HG02943 (cell line): Measurements from ENCODE around the gene HOXA4.

ENCODE experiments used
- ATAC-seq: cut with Tn5 transposase; IDR thresholded peaks from one replicate; pipeline ENCODE4 v1.9.1; 2021; ENCODE audit warnings: mild to moderate bottlenecking, low read depth, moderate library complexity; ENCODE audit not compliant: unreplicated experiment

Gene HOXA4

DNA sequence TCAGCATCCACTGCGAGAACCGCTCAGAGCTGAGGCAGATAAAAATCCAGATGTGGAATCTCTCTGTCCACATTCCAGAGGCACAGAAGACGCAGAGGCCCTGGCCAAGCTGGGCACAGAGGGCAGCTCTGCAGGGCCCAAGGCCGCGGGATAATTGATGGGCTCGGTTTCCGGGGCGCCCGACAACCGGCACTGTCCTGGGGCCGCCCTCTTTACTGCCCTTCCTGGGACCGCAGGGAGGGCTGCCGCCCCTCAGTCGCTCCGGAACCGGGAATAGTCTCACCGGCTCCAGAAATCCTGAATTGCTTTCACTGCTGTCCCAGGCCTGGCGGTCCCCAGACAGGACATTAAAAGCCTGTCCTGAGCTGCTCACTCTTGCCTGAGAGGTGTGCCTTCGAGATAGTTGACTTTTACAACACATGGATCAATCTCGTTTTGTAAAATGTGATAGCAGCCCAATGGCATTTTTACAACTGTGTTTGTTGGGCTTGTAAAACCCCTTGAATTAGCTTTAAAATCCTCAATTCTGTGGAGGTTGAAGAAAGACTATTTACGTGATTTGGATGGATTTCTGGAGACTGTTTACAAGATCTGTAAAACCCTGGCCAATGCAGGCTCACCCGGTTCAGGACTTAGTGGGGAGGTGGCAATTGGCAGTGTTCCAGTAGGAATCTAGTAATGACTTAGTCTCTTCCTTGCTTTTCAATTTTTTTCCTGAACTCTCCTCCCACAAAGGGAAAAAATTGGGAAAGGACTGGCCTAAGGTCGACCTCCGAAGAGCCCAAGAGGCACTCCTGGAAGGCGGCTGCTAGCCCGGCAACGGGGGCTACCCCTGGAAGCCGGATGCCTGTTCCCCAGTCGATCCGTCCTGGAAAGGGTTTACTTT is 18.4 kb upstream of the HOXA4 start:
- ATAC-seq = no peak

DNA sequence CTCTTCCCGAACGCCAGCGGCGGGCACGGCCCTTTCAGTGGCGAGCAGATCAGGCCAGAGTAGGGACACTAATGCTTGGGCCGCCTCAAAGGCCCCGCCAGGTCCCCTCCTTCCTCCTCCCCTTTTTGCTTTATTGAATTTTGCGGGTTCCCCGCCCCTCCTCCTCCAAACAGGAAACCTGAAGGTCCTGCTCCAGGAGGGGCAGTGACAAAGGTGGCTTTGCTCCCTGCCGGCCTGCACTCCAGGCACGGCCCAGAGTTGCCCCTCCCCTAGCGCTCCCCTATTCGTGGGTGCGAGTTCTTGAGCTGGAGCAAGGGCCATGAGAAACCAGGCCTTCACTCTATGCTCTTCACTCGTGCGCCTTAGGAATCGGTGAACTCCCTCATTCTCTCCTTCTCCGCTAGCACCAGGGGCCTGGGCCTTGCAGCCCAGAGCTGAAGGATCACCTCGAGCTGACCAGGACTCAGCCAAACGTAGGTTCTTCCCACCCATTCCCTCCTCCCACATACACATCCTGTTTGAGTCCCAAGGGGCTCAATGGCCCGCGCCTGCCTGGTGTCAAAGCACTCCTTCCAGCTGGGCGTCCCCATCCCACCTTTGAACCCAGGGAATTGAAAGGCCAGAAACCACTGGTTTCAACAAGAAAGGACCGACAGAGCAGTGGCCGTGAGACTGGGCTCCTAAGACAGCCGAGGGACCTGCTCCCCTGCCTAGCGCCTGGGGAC is 17.6 kb upstream of the HOXA4 start:
- no peak for ATAC-seq

DNA sequence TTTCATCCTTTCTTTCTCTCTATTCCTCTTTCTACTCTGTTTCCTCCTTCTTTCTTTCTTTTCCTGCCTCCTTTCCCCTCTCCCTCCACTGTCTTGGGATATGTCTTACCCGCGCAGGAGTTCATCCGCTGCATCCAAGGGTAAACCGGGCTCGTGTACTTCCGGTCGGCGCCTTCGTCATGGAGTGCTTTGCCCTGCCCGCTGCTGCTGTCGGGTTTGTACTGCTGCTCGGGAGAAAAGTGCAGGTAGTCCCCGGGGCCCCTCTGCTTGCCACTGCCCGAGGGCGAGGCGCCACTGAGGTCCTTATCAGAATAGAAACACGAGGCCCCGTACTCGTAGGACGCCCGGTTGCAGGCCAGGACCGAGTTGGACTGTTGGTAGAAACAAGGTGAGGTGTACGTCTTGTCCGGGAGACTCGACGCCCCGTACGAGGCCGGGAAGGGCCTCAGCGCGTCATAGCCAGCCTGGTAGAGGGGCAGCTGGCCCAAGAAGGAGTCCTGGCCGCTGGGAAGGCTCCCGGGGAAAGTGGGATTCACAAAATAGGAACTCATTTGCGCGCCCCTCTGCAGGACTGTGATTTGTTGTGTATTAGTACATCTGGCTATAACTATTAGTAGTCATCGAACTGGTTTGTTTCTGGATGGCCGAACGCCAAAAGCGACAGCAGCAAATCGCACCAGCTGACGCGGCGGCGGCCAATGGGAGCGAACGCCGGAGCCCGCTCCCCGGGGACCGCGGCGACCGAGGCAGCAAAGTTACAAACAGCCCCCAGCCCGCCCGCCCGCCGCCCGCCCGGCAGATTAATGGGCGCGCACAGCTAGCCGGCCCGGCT is 16.9 kb upstream of the HOXA4 start, which contains the start of gene HOXA6:
TSS of gene HOXA6 (minus strand) at position 576 of the 832 bp plus-strand sequence. CDS start at position 551, 25 bp downstream.
- no peak for ATAC-seq

DNA sequence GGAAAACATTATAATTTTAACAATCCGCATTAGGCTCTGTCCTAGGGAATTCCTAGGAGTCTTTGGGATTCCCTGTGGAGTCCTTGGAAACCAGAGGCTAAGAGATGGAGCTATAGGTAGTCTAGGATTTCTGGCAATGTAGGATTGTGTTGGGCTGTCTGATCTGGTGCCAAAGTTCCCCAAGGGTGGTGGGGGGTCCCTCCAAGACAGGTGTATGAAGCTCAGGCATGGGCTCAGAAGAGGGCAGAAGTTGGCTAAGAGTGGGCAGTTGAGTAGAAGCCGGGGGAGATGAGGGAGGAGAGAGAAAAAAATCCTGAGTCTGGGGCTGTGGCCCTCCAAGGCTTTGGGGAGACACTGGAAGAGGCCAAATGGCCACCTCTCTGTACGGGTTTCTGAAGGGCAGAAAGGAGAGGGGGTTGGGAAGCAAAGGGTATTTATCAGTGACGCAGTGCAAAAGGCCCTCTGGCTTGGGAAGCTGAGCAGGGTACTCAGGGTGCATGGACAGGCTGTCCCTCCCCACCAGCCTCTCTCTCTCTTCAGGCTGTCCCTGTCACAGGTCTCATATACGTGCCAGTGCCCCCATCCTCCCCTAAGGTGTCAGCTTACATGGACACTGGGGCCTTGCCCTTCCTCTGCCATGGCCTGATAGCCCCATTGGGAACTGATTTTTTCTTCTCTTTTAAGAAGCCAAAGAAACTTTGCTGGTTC is 16.1 kb upstream of the HOXA4 start:
- no peak for ATAC-seq

DNA sequence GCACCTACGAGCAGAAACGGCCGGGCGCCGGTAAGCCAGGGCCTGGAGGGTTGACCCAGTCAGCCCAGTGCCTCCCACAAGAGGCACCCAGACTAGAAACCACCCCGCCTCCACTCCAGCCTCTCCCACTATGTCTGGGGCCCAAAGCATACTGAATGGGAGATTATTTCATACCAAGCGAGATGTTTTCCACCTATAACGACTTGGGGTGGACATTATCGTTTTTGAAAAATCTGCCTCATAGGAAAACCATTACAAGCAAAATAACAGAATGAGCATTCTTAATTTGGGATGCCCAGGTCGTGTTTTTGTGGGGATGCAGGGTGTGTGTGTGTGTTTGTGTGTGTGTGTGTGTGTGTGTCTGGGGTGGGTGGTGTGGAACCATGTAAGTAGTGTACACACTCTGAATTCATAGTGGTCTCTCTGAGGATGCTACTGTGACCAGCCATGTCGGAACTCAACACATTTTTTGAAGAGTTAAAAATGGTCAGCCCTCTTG is 15.4 kb upstream of the HOXA4 start:
- ATAC-seq = no peak

DNA sequence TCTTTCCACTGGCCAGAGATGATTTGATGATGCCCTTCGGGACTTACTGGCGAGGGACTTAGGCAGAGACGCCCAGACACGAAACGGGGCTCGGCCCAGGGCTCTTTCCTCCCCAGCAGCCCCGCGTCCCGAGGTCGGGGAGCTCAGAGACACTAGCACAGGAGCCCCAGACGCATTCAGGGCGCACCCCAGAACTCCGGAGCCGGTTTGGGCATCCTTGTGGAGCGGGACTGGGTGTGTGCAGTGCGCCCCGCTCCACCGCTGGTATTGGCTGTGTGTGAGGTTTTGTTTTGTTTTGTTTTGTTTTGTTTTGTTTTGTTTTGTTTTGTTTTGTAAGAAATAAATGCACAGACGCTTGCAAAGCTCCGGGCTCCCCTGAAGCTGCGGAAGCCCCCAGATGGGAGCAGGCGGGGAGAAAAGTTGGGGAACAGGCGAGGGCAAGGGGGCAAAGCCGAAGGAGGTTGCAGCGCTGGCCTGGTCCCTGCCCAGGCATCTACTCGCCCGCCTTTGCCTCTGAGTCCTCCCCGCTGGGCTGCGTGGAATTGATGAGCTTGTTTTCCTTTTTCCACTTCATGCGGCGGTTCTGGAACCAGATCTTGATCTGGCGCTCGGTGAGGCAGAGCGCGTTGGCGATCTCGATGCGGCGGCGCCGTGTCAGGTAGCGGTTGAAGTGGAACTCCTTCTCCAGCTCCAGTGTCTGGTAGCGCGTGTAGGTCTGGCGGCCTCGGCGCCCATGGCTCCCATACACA is 14.8 kb upstream of the HOXA4 start:
- no peak for ATAC-seq

DNA sequence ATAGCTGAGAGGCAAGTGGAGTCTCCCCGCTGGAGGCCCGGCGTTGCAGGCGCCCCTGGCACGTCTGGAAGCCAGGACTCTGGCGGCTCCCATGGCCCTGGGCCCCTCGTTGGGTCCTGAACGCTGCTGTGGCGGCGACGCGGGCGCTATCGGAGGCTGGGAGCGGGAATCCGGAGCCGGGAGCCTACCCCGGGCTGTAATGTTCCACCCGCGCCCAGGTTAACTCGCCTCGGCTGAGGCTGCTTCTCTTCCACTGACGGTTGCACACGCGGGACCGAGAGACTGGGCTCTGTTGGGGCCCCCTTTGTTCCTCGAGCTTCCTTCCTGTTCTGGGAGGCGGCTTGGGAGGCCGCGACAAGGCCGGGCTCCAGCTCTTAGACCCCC is 14.2 kb upstream of the HOXA4 start:
- ATAC-seq = no peak

DNA sequence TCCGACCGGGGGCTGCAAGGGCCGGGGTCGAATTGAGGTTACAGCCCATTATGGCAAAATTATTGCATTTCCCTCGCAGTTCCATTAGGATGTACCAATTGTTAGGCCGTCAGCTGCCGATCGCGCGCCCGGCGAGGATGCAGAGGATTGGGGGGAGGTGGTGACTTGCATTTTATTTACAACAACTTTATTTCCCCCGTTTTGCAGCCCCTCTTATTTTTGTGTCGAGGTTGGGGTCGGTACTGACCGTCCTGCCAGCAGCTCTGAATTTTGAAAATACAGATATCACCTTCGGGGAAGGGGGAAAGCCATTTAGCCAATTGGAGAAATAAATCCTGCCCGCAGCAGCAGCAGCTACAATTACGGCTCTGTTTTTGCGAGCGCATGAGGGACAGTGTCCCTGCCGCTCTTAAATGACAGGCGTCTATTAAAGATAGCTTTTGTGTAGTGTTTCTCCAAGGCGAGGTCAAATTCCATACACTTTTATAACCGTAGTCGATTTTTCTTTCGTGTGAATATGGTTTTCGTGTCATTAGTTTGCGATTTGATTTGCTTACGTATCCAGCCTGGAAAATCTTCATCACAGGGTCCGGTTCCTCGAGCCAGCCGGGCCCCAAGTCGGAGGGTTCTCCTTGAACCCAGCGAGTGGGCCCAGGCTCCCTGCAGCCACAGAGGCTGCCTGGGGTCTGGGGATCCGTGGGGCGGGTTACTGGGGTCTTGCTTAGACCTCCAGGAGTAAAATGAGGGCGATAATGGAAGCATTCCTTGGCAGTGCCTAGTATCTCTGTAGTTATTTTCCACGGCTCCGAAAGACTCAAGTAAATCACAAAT is 13.6 kb upstream of the HOXA4 start:
- ATAC-seq = no peak

DNA sequence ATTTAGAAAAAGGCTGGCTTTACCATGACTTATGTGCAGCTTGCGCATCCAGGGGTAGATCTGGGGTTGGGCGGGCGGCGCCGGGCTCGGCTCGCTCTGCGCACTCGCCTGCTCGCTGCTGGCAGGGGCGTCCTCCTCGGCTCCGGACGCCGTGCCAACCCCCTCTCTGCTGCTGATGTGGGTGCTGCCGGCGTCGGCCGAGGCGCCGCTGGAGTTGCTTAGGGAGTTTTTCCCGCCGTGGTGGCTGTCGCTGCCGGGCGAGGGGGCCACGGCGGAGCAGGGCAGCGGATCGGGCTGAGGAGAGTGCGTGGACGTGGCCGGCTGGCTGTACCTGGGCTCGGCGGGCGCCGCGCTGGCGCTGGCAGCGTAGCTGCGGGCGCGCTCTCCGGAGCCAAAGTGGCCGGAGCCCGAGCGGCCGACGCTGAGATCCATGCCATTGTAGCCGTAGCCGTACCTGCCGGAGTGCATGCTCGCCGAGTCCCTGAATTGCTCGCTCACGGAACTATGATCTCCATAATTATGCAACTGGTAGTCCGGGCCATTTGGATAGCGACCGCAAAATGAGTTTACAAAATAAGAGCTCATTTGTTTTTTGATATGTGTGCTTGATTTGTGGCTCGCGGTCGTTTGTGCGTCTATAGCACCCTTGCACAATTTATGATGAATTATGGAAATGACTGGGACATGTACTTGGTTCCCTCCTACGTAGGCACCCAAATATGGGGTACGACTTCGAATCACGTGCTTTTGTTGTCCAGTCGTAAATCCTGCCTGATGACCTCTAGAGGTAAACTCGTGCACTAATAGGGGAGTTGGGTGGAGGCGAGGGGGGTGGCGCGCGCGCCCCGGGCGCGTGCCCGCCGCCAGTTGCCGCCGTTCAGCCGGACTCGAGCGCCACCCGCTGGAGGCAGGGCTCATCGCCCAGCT is 12.7 kb upstream of the HOXA4 start, which contains the start of gene HOXA5:
TSS of gene HOXA5 (minus strand) at position 659 of the 927 bp plus-strand sequence. CDS start at position 585, 74 bp downstream.
- no peak for ATAC-seq

DNA sequence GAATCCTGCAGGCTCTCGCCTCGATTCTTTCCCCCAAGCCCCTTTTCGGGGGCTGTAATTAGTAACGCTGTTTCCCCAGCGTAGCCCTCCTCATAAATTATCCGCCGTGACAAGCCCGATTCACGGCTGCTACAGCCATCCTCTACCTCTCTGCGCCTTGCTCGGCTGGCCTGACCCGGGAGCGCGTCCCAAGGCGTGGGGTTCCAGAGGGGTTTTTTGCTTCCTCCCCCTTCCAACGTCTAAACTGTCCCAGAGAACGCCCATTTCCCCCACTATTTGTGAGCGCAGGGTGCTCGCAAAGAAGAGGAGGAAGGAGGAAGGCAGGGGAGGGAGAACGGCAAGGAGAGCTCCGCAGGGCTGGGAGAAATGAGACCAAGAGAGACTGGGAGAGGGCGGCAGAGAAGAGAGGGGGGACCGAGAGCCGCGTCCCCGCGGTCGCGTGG is 12.0 kb upstream of the HOXA4 start:
- no peak for ATAC-seq

DNA sequence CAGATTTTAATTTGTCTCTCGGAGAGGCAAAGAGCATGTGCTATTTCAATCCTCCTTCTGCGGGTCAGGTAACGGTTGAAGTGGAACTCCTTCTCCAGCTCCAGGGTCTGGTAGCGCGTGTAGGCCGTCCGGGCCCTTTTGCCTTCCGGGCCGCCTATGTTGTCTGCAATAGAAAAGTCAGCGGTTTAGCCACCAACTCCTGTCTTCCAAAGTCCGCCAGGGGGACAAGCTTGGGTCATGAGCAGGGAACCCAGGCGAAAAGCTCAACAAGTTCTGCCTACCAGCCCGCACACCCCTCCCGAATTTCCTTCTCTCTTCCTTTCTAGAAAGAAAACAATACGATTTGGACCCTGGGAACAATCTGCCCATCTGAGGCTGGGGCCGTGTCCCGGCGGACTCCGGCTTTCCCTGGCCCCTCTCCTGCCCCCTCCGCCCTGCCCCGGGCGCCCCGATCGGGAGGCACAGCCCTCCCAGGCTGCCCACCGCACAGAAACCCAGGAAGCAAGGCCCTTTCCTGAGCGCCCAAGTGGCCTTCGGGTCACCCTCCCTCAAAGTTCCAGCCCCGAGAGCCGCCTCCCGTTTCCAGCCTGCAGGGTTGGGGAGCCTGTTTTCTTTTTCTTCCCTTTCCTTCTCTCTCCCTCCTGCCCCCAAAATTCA is 11.5 kb upstream of the HOXA4 start:
- ATAC-seq = no peak

DNA sequence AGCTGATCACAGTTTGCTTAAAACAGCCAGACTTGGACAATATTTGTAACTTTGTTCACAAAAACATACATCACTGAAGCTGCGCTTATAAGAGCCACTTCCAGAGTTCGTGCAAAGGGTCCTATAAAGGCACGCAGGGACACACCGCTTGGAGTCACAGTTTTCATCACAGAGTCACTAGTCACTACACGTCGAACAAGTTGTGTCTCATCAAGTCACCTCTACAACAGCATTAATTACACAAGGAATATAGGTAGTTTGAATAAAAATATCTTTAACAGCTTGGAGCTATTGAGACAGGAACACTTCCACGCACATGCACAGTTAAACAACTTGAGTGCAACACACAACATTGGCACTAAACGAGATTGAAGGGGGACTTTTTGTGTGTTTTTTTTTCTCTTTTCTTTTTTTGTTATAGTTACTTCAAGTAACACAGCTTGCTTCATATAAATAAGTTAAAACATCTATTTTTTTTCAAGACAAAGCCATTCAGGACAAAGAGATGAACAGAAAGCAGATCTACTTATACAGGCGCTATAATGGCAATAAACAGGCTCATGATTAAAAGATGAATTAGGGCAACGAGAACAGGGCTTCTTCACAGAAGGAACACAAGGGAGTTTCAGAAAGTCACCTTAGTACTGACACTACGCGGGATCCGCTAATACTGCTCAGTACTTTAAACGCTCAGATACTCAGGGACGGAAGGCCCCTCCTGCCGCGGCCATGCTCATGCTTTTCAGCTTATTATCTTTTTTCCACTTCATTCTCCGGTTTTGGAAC is 10.8 kb upstream of the HOXA4 start:
- ATAC-seq = no peak

DNA sequence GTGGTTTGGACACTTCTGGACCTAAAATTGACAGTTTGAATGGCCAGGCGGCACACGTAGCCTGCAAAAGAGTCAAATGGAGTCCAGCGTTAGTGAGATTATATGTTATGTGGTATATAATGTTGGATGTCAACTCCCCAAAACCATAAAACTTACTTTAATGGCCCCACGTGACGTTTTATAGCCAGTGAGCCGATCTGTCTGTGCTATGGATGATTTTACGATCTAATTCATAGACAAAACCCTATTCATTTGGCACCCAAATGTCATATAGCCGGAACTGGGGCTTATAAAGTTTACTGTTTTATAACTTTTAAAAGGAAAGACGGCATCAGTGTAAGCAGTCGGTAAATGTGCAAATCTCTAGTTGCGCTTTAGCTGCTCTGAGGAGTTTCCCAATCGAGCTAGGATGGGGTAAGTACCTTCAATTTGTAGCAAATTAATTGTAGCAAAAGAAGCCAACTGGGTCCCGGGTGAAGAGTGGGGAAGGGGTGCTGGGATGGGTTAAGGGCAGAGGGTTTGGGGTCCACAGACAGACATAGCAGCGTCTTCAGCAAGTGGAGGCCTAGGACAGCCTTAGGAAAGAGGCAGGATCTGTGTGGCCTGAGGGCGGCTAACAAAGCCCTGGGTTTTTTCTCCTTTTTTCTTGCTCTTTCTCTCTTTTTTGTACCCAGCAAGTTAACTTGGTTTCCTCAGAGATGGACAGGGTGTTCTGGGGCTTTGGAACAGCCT is 9.7 kb upstream of the HOXA4 start:
- ATAC-seq = no peak

DNA sequence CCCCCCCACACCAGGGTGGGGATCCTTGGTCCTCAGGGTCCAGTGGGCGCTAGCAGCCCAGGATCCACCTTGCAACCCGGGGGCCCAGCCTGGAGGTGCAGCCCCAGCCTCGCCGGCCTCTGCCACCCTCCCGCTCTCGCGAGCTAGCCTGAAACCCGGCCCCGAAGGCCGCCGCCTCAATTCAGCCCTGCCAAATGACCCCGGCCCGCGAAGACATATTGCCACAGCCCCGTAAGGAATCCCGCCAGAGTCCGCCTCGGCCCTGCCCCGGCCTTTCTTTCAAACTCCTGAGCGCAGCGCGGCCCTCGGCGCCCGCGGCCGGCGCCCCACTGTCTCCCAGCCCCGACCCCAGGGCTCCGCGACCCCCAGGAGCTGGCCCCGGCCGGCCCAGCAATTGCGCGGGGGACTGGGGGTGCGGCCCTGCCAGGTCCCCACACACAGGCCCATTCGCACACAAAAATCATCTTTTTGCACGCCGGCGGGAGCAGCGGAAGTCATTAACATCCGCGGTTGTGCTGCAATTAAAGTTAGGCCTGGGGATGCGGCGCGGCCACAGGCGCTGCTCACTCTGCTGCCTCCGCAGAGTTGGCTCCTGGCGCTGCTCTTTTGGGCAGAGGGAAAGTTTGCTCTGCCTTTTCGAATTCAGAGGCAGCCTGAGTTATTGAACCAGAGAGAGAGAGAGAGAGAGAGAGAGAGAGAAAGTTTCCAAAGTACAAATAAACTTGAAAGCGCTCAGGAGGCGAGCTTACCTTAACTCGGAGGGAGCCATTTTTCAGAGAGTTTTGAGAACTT is 9.0 kb upstream of the HOXA4 start:
- ATAC-seq = no peak

DNA sequence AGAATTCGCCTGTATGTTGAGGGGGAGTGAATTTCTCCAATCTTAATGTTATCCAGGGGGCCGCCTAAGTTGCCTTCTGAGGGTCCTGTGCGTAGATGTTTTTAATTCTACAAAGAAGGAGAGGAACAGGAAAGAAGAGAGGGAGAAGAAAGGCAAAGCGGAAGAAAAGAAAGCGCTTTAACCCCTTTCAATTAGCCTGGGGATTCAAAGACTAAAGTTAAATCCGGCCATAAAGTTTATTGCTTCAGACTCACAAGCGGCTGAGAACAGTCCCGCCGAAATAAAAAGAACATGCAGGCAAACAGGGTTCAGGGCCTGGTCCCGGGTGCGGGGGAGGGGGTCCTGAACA is 8.4 kb upstream of the HOXA4 start:
- ATAC-seq = no peak
